KG1 (cell line): ENCODE data around the gene UPF2.
"Not testable (repeated sequence)": the region's sequence is repeated elsewhere in the genome, so short reads cannot be mapped to it uniquely, and the experiment has no call there.

Source experiments
- DNase-seq: peaks from one replicate; lab custom pipeline; 2025; lab: John Stamatoyannopoulos, UW

Gene UPF2, protein sequence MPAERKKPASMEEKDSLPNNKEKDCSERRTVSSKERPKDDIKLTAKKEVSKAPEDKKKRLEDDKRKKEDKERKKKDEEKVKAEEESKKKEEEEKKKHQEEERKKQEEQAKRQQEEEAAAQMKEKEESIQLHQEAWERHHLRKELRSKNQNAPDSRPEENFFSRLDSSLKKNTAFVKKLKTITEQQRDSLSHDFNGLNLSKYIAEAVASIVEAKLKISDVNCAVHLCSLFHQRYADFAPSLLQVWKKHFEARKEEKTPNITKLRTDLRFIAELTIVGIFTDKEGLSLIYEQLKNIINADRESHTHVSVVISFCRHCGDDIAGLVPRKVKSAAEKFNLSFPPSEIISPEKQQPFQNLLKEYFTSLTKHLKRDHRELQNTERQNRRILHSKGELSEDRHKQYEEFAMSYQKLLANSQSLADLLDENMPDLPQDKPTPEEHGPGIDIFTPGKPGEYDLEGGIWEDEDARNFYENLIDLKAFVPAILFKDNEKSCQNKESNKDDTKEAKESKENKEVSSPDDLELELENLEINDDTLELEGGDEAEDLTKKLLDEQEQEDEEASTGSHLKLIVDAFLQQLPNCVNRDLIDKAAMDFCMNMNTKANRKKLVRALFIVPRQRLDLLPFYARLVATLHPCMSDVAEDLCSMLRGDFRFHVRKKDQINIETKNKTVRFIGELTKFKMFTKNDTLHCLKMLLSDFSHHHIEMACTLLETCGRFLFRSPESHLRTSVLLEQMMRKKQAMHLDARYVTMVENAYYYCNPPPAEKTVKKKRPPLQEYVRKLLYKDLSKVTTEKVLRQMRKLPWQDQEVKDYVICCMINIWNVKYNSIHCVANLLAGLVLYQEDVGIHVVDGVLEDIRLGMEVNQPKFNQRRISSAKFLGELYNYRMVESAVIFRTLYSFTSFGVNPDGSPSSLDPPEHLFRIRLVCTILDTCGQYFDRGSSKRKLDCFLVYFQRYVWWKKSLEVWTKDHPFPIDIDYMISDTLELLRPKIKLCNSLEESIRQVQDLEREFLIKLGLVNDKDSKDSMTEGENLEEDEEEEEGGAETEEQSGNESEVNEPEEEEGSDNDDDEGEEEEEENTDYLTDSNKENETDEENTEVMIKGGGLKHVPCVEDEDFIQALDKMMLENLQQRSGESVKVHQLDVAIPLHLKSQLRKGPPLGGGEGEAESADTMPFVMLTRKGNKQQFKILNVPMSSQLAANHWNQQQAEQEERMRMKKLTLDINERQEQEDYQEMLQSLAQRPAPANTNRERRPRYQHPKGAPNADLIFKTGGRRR

DNA sequence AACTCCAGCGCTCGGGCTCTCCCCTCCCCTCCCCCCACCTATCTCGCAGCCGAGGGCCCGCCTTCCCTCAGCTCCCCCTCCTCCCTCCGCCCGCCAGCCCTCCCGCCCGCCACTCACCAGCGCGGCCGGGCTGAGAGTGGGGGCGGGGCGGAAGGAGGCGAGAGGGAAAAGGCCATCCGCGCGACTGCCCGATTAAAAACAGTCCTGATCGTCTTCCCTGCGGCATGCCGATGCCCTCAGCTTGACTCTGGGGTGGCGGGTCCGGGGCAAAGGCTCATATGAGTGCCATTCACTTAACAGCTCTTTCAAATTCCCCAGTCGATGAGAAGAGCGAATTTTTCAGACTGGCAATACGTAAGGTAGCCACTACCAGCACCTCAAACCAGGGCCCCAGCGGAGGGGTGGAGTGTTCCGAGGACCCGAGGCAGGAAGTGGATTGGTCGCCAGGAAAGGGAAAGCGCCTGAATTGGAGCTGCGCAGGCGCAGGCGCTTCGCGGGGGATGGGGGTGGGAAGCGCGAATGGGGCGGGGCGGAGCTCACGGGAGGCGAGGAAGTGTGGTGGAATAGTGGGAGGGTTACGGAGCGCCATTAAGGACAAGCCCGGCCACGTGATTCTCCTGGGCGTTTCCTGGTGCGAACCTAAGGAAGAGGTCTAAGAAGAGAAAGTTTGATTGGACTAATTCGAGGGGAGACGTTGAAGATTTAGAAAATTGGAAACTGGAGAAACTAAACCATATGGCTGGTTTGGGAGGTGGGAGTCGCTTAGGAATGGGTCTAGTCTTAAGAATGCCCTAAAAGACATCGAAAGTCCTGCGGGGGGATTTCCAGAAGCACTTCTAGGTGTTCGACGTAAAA, at the start of gene UPF2:
Gene UPF2 (minus strand): TSS at position 13 of the 855 bp plus-strand sequence. CDS start 7,386 bp downstream, outside the sequence.
- peak; percentile 98 for DNase-seq

DNA sequence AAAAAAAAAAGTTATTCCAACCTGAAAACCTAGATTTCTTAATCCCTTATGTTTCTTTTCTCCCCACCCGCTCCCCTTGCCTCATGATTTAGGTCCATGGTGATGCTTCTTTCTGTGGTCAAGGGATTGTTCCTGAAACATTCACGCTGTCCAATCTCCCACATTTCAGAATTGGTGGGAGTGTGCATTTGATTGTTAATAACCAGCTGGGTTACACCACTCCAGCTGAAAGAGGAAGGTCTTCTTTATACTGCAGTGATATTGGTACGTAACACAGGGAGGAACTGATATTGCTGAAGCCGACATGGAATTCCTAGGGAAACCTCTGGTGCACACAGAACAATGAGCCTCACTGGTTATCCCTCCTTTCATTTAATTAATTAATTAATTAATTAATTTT, 48.8 kb upstream of the UPF2 start:
- DNase-seq: no peak

DNA sequence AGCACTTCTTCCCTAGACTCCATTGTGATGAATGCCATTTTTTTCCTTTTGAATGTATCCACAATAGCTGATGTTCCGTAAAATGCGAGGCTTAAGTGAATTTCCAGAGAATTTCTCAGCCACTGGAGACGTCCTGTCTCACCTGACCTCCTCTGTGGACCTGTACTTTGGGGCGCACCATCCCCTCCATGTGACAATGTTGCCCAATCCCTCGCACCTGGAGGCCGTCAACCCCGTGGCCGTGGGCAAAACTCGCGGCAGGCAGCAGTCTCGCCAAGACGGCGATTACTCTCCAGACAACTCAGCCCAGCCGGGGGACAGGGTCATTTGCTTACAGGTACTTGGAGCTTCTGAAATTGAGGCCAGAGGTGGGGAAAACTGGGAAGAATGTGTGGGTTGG, 46.3 kb upstream of the UPF2 start:
- DNase-seq: no peak

DNA sequence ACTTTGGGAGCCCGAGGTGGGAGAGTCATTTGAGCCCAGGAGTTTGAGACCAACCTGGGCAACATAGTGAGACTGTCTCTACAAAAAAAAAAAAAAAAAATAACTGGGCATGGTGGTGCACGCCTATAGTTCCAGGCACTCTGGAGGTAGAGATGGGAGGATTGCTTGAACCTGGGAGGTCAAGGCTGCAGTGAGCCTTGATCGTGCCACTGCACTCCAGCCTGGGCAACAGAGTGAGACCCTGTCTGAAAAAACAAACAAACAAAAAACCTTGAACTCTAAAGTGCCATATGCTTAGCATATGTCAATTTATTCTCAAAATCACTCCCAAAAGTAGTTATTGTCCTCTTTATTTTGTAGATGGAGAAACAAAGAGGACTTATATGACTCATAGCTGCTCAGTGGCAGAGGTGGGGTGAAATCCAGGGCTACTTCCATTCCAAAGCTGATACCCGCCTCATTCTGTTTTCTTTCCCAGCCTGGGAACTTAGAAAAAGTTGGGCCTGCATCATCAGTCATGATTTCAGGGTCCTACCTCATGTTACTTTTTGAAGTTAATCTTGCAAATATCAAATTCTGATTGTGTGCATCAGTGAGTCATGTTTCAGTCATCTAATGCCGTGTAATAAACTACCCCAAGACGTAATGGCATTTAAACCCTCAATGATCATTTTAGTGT, 39.4 kb upstream of the UPF2 start:
- no peak for DNase-seq

DNA sequence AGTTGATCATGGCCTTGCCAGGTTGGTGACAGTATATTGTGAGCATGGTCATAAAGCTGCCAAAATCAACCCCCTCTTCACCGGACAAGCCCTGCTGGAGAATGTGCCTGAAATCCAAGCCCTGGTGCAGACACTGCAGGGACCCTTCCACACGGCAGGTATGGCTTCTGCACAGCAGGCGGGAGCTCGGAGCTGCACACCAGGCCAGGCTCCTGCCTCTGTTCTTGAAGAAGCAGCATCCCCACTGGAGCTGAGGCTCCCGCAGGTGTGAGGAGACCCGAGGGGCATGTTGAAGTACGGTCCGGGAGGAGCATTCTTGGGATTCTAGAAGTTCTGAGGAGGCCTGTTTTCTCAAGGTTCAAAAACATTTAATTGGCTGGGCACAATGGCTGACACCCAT, 38.9 kb upstream of the UPF2 start:
- no peak for DNase-seq

DNA sequence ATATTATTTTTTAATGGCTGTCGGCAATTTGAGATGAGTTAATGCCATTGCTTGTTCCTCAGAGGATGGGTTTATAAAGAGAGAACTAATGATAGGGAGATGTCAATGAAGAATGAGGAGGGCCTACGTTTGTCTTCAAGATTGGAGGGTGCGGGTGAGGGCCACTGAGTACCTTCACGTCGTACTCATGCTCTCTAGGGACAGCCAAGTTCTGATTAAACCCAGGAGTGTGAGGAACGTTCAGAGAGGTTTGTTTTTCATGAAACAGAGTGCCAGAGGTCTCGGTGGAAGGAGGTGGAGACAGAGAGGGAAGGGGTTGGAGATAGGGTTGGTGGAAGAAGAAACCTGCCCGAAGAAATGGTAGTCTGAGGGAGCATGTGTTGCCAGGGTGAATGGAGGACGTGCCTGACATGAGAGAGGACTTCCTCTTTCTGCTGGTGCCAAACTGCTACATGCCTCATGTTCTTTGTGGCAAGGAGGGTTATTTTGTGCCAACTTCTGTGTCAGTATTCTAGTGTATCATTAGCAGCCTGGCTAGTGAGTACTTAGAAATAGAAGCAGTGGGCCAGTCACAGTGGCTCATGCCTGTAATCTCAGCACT, 35.1 kb upstream of the UPF2 start:
- DNase-seq: no peak

DNA sequence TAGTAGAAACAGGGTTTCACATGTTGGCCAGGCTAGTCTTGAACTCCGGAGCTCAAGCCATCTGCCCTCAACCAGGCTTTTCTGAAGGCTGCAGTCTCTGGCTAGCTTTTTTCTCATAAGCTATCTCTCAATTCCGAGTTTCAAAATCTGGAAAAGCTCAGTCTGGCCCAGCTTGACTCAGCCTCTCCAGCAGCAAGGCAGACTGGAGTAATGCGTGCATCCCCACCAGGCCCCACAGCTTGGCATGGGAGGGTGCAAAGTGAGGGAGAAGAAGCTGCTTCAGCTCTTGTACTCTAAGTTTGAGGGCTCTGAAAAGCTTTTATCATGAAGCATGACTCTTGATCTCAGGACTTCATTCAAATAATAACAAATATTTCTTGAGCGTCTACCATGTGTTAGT, 30.9 kb upstream of the UPF2 start:
- DNase-seq: no peak

DNA sequence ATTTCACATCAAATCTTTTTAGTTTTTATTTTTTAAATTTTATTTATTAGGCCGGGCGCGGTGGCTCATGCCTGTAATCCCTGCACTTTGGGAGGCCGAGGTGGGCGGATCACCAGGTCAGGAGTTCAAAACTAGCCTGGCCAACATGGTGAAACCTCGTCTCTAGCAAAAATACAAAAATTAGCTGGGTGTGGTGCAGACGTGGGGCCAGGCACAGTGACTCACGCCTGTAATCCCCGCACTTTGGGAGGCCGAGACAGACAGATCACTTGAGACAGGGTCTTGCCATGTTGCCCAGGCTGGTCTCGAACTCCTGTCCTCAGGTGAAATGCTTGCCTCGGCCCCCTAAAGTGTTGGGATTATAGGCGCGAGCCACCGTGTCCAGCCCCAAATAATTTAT, 28.8 kb upstream of the UPF2 start:
- not testable (repeated sequence) for DNase-seq

DNA sequence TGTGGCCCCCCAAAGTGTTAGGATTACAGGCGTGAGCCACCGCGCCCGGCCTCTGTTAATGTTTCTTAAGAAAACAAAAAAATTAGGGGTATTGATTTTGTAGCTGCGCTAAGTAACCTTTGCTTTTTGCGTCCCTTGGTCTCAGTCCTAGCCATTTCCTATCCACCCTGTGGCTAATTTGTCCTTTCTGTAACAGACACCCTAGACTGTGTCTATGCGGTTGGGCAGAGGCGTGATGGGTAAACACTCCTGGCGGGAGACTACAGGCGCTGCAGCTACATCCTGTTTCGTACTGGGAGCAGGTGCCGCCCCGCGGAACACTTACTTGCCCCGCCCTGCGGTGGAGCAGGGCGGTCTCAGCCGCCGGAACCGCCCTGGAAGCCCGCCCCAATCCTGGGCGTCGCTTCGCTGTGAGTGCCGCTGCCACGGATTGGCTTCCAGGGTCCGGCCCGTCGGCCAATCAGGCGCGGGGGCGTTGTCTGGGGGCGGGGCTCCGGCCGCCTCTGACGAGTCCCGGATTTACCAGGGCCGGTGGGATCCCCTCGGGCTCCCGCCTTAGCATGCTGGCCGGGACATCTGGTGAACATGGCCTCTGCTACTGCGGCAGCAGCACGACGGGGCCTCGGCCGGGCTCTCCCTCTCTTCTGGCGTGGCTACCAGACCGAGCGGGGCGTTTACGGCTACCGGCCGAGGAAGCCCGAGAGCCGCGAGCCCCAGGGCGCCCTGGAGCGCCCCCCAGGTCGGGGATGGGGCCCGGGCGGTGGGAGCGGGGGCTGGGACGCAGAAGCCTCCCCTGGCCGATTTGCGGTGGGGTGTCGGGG, 26.1 kb upstream of the UPF2 start, which contains the start of gene DHTKD1:
Gene DHTKD1 (plus strand): TSS at position 506 of the 821 bp plus-strand sequence. CDS start 80 bp downstream, at position 586.
- DNase-seq: peak; percentile 97

DNA sequence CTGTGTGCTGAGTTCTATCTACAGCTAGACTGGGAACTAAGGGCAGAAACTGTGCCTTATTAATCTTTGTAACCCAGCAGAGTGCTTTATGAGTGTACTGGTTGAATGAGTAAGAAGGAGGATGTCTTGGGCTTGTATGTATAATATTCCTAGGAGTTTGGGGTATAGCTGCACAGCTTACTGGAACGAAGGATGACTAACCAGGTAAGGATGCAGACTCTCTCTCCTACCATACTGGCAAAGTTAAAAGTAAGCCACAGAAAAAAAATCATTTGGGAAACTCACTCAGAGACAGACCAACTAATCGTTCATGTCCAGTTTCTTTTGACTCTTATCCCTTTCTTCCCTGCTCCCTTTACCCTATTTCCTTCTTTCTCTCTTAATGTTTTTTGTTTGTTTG, 24.7 kb upstream of the UPF2 start:
- DNase-seq: no peak

DNA sequence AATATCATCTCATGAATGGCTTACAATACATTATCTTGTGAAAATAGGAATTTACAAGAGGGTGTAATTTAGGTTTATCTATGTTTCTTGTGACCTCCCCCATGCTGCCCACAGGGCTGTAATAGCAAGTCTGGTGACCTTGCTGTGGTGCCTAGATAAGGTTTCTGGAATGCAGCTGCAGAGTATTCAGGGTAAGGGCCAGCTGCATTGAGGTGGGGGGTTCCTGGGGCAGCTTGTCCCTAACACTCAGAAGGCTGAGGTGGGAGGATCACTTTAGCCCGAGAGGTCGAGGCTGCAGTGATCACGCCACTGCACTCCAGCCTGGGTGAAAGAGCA, 20.8 kb upstream of the UPF2 start:
- DNase-seq: no peak

DNA sequence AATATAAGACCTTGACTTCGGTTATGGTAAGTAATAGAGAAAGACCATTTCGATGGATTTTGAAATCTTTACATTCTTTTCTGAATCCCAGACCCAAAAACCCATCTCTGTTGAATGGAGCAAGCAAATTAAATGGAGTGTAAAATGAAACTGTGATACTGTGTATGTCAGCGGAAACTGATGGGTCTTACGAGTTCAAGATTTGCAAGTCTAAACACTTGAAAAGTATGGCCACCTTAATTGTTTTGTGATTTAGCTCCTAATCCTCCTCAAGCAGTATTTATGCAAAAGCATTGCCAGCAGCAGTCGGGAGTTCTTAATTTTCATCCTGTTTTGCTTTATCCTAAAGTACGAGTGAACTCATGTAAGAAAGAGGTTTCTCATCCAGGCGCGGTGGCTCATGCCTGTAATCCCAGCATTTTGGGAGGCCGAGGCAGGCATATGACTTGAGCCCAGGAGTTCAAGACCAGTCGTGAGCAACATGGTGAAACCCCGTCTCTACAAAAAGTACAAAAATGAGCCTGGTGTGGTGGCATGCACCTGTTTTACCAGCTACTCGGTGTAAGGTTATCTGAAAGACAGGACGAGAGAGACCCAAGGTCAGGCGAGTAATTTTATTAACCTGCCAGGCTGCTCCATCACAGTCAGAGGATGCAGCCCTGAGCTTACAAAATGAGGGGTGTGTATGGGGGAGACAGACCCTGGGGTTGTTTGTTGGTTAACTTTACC, 20.3 kb upstream of the UPF2 start:
- DNase-seq: no peak

DNA sequence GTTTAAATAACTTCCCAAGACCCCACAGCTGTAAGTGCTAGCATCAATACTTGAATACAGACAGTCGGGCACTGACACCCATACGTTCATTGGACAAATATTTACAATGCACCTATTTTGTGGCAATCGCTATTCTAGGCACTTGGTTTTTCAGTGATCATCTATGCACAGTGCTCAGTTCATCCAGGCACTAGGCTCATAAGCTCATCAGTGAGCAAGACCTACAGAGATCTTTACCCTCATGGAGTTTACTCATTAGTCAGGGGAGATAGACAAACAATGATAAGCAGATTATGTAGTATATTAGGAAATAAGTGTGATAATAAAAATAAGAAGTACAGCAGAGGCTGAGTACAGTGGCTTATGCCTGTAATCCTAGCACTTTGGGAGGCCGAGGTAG, 18.5 kb upstream of the UPF2 start:
- DNase-seq: no peak

DNA sequence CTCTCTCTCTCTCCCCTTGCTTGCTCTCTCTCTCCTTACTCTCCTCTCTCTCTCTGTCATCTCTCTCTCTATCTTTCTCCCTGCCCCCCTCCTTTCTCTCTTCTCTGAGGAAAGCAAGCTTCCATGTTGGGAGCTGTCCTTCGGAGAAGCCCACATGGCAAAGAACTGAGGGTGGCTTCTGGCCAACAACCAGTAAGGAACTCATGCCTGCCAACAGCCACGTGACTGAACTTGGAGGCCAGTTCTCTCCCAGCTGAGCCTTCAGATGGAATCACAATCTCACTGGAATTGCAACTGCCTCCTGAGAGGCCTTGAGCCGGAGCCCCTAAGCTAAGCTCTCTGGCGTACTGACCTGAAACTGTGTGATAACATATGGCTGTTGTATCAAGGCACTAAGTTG, 14.1 kb upstream of the UPF2 start:
- DNase-seq: no peak

DNA sequence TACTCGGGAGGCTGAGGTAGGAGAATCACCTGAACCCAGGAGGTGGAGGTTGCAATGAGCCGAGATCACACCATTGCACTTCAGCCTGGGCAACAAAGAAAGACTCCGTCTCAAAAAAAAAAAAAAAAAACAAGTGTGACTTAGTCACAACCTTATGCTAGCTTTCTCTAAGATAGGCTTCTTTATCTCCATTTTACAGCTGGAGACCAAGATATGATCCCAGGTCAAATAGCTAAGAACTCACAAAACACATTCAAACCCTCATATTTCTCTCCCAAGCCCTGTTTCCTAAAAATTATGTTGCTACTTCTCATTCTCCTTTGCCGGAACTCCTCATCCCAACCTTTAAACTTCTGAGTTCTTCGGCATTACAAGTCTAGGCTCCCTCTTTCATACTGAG, 13.1 kb upstream of the UPF2 start:
- DNase-seq: no peak

DNA sequence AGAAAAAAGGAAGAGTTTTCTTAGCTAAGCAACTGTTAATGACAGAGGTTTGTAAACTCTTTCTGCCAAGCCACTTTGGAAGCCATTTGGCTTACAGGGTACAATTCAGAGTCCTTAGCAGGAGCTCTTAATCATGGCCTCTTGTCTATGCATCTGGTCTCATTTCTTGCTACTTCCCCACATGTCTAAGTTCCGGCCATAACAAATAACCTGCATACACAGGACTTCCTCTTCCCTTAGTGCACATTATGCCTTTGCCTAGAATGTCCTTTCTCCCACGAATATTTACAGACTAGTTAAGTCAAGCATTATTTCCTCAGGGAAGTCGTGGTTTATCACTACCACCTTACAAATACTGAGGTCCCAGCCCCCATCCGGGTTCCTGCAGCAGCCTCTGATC, 8.6 kb upstream of the UPF2 start:
- peak; percentile 42 for DNase-seq

DNA sequence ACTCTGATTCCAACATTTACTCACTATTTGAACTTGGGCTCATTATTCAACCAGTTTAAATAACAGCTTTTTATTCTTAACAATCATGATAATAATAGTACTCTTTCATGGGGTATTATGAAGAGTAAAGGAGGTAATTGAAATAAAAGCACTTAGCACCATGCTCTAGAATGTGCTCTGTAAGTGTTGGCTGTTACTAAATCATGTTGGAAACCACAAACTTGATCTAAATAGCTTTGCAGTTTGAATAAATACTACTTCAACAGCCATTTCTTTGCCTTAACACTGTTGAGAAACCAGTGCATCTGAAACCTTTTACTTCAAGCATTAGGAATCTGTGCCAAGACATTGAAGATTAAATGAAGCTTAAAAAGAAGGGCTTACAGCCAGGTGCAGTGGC, 7.9 kb upstream of the UPF2 start:
- DNase-seq: no peak

DNA sequence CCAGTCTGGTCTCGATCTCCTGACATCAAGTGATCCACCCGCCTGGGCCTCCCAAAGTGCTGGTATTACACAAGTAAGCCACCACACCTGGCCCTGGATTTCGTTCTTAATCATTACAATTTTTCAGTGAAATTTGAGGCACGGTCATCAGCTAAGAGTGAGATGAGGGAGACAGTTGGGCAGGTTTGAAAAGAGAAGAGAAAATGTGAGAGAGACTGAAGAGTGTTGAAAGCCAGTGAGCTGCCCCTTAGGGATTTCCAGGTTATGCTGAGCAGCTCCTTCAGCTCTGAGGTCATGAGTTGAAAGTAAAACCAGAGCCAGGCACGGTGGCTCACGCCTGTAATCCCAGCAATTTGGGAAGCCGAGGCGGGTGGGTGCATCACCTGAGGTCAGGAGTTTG, 5.9 kb upstream of the UPF2 start:
- no peak for DNase-seq

DNA sequence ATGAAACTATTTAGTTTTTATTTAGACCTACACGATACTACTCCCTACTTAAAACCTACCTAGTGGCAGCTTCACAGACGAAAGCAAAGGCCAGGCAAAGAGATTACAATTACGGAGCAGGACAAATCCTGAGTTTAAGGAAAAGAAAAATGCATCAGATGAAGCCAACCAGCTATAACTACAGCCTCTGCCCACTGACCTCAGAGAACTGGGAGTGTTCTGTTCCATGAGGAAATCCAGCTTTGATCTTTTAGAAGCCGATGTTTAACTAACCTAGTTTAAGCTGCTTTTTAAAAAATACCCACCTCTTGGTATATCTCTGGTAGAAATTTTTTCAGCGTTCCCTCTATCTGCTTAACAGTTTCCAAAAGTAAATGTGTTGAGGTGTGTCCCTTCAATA, 3.0 kb upstream of the UPF2 start:
- DNase-seq: no peak
